Lung (tissue), 12 donors: ENCODE data around the gene TBC1D9B. TPM values are rescaled to one million over a fixed set of nuclear protein-coding genes. Genes with fewer than 3 reads are reported as not detected.
"Not testable (repeated sequence)": the region's sequence is repeated elsewhere in the genome, so short reads cannot be mapped to it uniquely, and the experiment has no call there.

Experiments used
- ATAC-seq: fragments of 200-7000 bp; cut with Tn5 transposase; one replicate; pipeline ENCODE4 v1.9.1; 2020; ENCODE audit warnings: moderate number of reproducible peaks; ENCODE audit not compliant: insufficient read depth, low FRiP score
- DNase-seq, 3 donors: peaks; one replicate each; pipeline ENCODE4 v3.0.0-alpha.2; 2013 to 2017
- H3K27ac ChIP-seq, 2 donors: one replicate each; pipeline ENCODE4 v1.5.1; 2013; ENCODE audit warnings: mild to moderate bottlenecking in 2 of 2, moderate library complexity in 2 of 2, control low read depth in 1 of 2, inconsistent platforms in 1 of 2, low read depth in 1 of 2, low read length in 1 of 2
- H3K27me3 ChIP-seq, 3 donors: one replicate each; pipeline ENCODE4 v1.5.1; 2013; ENCODE audit warnings: low read length in 2 of 3; ENCODE audit not compliant: control insufficient read depth in 3 of 3, insufficient read depth in 3 of 3
- H3K36me3 ChIP-seq, 4 donors: one replicate each; pipeline ENCODE4 v1.5.1; 2013; ENCODE audit warnings: low read length in 4 of 4, mild to moderate bottlenecking in 1 of 4, moderate library complexity in 1 of 4; ENCODE audit not compliant: control insufficient read depth in 4 of 4, insufficient read depth in 4 of 4
- H3K4me1 ChIP-seq, 5 donors: one replicate each; pipeline ENCODE4 v1.5.1; 2013; ENCODE audit warnings: low read length in 5 of 5, mild to moderate bottlenecking in 2 of 5, moderate library complexity in 1 of 5; ENCODE audit not compliant: control insufficient read depth in 5 of 5, insufficient read depth in 5 of 5
- H3K4me3 ChIP-seq: one replicate; pipeline ENCODE4 v1.5.1; 2013; ENCODE audit warnings: mild to moderate bottlenecking, control low read depth, moderate library complexity
- H3K9ac ChIP-seq, 2 donors: one replicate each; pipeline ENCODE4 v1.5.1; 2013; ENCODE audit warnings: low read length in 2 of 2, control low read depth in 1 of 2; ENCODE audit not compliant: insufficient read depth in 1 of 2
- H3K9me3 ChIP-seq, 4 donors: one replicate each; pipeline ENCODE4 v1.5.1; 2013; ENCODE audit warnings: low read length in 3 of 4, mild to moderate bottlenecking in 1 of 4, moderate library complexity in 1 of 4; ENCODE audit not compliant: control insufficient read depth in 4 of 4, insufficient read depth in 3 of 4
- CTCF ChIP-seq: IDR thresholded peaks from 2 replicates; pipeline ENCODE4 v1.5.1; 2012; ENCODE audit warnings: mild to moderate bottlenecking; ENCODE audit errors: control extremely low read depth, extremely low read depth
- WGBS, 2 donors: extraction: QIAGEN DNeasy Blood & Tissue Kit; methylation state at CpG; one replicate each; pipeline ENCODE4 v1.1.7; 2013; 5-methylcytosine and 5-hydroxymethylcytosine counted together
- polyA plus RNA-seq, 2 donors: library from polyadenylated mRNA; stranded (reverse); fragments of 200-250 nt; gene quantifications; one replicate each; pipeline ENCODE4 v1.2.1, GENCODE V29; 2013
- total RNA-seq, 2 donors: library from RNA; depleted of rRNA in 1 of 2; stranded (reverse); fragments of >200 nt in 1 of 2; gene quantifications; one replicate each; pipeline ENCODE4 v1.2.1, GENCODE V29; 2014 to 2021
- donor health status: control.
- donor health status: control.
- donor health status: Bipolar disorder and iron deficiency.
- donor health status: healthy.
- donor health status: DM: yes; HTN: yes; CAD: no.

Gene TBC1D9B
- total and polyA plus RNA-seq, 4 donors, result 55.9 to 129 (median 66.6) TPM

DNA sequence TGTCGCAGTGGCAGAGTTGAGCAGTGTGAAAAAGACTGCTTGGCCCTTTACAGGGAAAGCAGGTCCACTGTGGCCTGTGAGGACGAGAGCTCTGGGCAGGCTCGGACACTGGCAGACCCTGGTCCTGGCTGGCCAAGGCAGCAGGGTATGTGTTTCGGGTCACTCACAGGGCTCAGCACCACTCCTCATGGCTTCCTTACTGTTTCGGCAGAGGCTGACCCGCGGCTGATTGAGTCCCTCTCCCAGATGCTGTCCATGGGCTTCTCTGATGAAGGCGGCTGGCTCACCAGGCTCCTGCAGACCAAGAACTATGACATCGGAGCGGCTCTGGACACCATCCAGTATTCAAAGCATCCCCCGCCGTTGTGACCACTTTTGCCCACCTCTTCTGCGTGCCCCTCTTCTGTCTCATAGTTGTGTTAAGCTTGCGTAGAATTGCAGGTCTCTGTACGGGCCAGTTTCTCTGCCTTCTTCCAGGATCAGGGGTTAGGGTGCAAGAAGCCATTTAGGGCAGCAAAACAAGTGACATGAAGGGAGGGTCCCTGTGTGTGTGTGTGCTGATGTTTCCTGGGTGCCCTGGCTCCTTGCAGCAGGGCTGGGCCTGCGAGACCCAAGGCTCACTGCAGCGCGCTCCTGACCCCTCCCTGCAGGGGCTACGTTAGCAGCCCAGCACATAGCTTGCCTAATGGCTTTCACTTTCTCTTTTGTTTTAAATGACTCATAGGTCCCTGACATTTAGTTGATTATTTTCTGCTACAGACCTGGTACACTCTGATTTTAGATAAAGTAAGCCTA, 71.3 kb downstream of the TBC1D9B start:
- no peak for DNase-seq
- 83% methylated on average over 19 of the region's 19 CpGs for WGBS, 2 donors
- ATAC-seq, result peak; percentile 42
- H3K27me3 ChIP-seq, result no peaks in the 10 kb centered on the region
- peaks cover 35 to 50% (median 44%) of the 10 kb centered on the region in 4 donors for H3K36me3 ChIP-seq
- H3K9ac ChIP-seq, result no peak overlapping the region
- H3K4me1 ChIP-seq, result peaks cover 0 to 3% (median 0%) of the 10 kb centered on the region in 5 donors
- no peaks in the 10 kb centered on the region for H3K9me3 ChIP-seq
- H3K4me3 ChIP-seq, result no peak overlapping the region
- peak overlapping the region in 1 of 2 donors; percentile 14 for H3K27ac ChIP-seq
- TF ChIP-seq CTCF, result no peak

DNA sequence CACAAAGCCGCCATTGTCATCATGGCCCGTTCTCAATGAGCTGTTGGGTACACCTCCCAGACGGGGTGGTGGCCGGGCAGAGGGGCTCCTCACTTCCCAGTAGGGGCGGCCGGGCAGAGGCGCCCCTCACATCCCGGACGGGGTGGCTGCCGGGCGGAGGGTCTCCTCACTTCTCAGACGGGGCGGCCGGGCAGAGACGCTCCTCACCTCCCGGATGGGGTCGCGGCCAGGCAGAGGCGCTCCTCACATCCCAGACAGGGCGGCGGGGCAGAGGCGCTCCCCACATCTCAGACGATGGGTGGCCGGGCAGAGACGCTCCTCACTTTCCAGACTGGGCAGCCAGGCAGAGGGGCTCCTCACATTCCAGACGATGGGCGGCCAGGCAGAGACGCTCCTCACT, 72.8 kb downstream of the TBC1D9B start:
- H3K27ac ChIP-seq, H3K27me3 ChIP-seq, H3K9me3 ChIP-seq, DNase-seq, H3K4me1 ChIP-seq, ATAC-seq, H3K9ac ChIP-seq, H3K4me3 ChIP-seq: not testable (repeated sequence)
- WGBS, 2 donors, result 93 to 96% methylated on average over 21 to 23 of the region's 28 CpGs
- peaks cover 41 to 58% (median 49%) of the 10 kb centered on the region in 4 donors for H3K36me3 ChIP-seq

GRCh38 chr5:179834120-179834519, 73.6 kb downstream of the TBC1D9B start:
- Histone ChIP-seq H3K4me1 (peaks cover 0 to 4% (median 0%) of the 10 kb centered on the region in 5 donors), H3K9ac (no peak overlapping the region), H3K36me3 (peaks cover 43 to 61% (median 50%) of the 10 kb centered on the region in 4 donors), H3K9me3 (no peaks in the 10 kb centered on the region), H3K4me3 (no peak overlapping the region), H3K27me3 (no peaks in the 10 kb centered on the region), H3K27ac (no peak overlapping the region)
- TF ChIP-seq CTCF, result no peak
- ATAC-seq, result no peak
- DNase-seq, result no peak
- WGBS, 2 donors, result 77 to 88% methylated on average over 8 of the region's 8 CpGs

DNA sequence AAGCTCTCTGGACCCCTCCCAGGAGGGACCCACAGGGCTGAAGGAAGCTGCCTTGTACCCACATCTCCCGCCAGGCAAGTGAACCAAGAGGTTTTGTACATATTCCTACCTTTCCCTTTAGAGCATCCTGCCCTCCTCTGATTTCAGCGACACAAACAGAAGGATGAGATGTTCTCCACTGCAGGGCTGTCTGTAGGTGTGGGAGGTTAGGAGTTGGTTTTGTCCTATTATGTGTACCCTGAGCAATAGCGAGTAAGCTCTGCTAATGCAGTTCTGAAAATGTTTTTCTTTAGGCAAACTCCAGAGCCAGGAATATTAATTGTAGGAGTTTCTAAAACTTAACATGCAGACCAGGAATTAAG, 74.0 kb downstream of the TBC1D9B start:
- Histone ChIP-seq H3K9me3 (no peaks in the 10 kb centered on the region), H3K27ac (no peak overlapping the region), H3K9ac (no peak overlapping the region), H3K4me3 (no peak overlapping the region), H3K27me3 (no peaks in the 10 kb centered on the region), H3K4me1 (peaks cover 0 to 6% (median 0%) of the 10 kb centered on the region in 5 donors), H3K36me3 (peaks cover 45 to 65% (median 52%) of the 10 kb centered on the region in 4 donors)
- DNase-seq, result no peak
- no peak for ATAC-seq
- 97 to 100% methylated on average over 3 of the region's 3 CpGs for WGBS, 2 donors
- no peak for TF ChIP-seq CTCF
